H9 (cell line): ENCODE measurements around the gene EME1. TPM values are rescaled to one million over a fixed set of nuclear protein-coding genes. Genes with fewer than 3 reads are reported as not detected.
"Not testable (repeated sequence)": the region's sequence is repeated elsewhere in the genome, so short reads cannot be mapped to it uniquely, and the experiment has no call there.

Experiments
- DNase-seq: peaks from one replicate; pipeline ENCODE4 v3.0.0-alpha.2; 2017
- H2AFZ ChIP-seq: one replicate; pipeline ENCODE4 v1.6.1; 2013; ENCODE audit warnings: mild to moderate bottlenecking, low read length, control low read depth, moderate library complexity
- H2AK5ac ChIP-seq: 2 replicates; pipeline ENCODE4 v1.6.1; 2013; ENCODE audit warnings: low read length, control low read depth, mixed read lengths; ENCODE audit not compliant: insufficient read length
- H2BK120ac ChIP-seq: one replicate; pipeline ENCODE4 v1.6.1; 2013; ENCODE audit warnings: low read depth, mild to moderate bottlenecking, low read length, control low read depth, inconsistent platforms; ENCODE audit not compliant: poor library complexity, severe bottlenecking
- H2BK12ac ChIP-seq: 2 replicates; pipeline ENCODE4 v1.6.1; 2013; ENCODE audit warnings: low read length, control low read depth, mixed read lengths, low read depth; ENCODE audit not compliant: insufficient read length
- H2BK15ac ChIP-seq: 2 replicates; pipeline ENCODE4 v1.6.1; 2013; ENCODE audit warnings: low read depth, low read length, control low read depth
- H2BK20ac ChIP-seq: one replicate; pipeline ENCODE4 v1.6.1; 2013; ENCODE audit warnings: low read depth, mild to moderate bottlenecking, low read length, control low read depth, inconsistent platforms; ENCODE audit not compliant: poor library complexity, severe bottlenecking
- H2BK5ac ChIP-seq: 2 replicates; pipeline ENCODE4 v1.6.1; 2013; ENCODE audit warnings: low read length, control low read depth, mixed read lengths; ENCODE audit not compliant: insufficient read length
- H3K14ac ChIP-seq: 2 replicates; pipeline ENCODE4 v1.6.1; 2013; ENCODE audit warnings: low read length, control low read depth; ENCODE audit not compliant: insufficient read depth
- H3K18ac ChIP-seq: 2 replicates; pipeline ENCODE4 v1.6.1; 2013; ENCODE audit warnings: low read depth, mild to moderate bottlenecking, mixed read lengths, low read length, control low read depth; ENCODE audit not compliant: insufficient read length
- H3K23ac ChIP-seq: 2 replicates; pipeline ENCODE4 v1.6.1; 2013; ENCODE audit warnings: low read length, control low read depth, mixed read lengths, low read depth; ENCODE audit not compliant: insufficient read length
- H3K23me2 ChIP-seq: 2 replicates; pipeline ENCODE4 v1.6.1; 2013; ENCODE audit warnings: low read depth, mild to moderate bottlenecking, mixed read lengths, low read length, control low read depth; ENCODE audit not compliant: insufficient read length, poor library complexity, severe bottlenecking
- H3K27ac ChIP-seq: 2 replicates; pipeline ENCODE4 v1.5.1; 2013; ENCODE audit warnings: low read length, control low read depth, mixed read lengths, low read depth; ENCODE audit not compliant: insufficient read length
- H3K27me3 ChIP-seq: 2 replicates; pipeline ENCODE4 v1.6.1; 2013; ENCODE audit warnings: low read length, control low read depth, inconsistent platforms; ENCODE audit not compliant: insufficient read depth
- H3K4ac ChIP-seq: 2 replicates; pipeline ENCODE4 v1.6.1; 2013; ENCODE audit warnings: low read depth, mild to moderate bottlenecking, control low read depth, inconsistent platforms, low read length, moderate library complexity
- H3K4me1 ChIP-seq: 2 replicates; pipeline ENCODE4 v1.6.1; 2013; ENCODE audit warnings: low read length, control low read depth, inconsistent platforms; ENCODE audit not compliant: insufficient read depth
- H3K4me2 ChIP-seq: 2 replicates; pipeline ENCODE4 v1.6.1; 2013; ENCODE audit warnings: low read length, control low read depth, mixed read lengths; ENCODE audit not compliant: insufficient read length, insufficient read depth
- H3K56ac ChIP-seq: 2 replicates; pipeline ENCODE4 v1.6.1; 2013; ENCODE audit warnings: low read depth, mild to moderate bottlenecking, mixed read lengths, low read length, control low read depth; ENCODE audit not compliant: insufficient read length
- H3K79me1 ChIP-seq: 2 replicates; pipeline ENCODE4 v1.6.1; 2013; ENCODE audit warnings: low read depth, mild to moderate bottlenecking, moderate library complexity, low read length, control low read depth, inconsistent platforms; ENCODE audit not compliant: insufficient read depth, poor library complexity, severe bottlenecking
- H3K79me2 ChIP-seq: 2 replicates; pipeline ENCODE4 v1.6.1; 2013; ENCODE audit warnings: low read length, control low read depth, inconsistent platforms; ENCODE audit not compliant: insufficient read depth
- H3K9ac ChIP-seq: 2 replicates; pipeline ENCODE4 v1.6.1; 2013; ENCODE audit warnings: low read length, control low read depth, mixed read lengths; ENCODE audit not compliant: insufficient read length; ENCODE audit errors: extremely low read depth
- H3K9me3 ChIP-seq: one replicate; pipeline ENCODE4 v1.6.1; 2013; ENCODE audit warnings: low read depth, low read length, inconsistent platforms; ENCODE audit not compliant: control insufficient read depth
- H3T11ph ChIP-seq: one replicate; pipeline ENCODE4 v1.6.1; 2013; ENCODE audit warnings: mild to moderate bottlenecking, low read length, control low read depth, inconsistent platforms
- H4K20me1 ChIP-seq: one replicate; pipeline ENCODE4 v1.6.1; 2013; ENCODE audit not compliant: control insufficient read depth, insufficient read length, insufficient read depth
- H4K5ac ChIP-seq: 2 replicates; pipeline ENCODE4 v1.6.1; 2013; ENCODE audit warnings: low read depth, mild to moderate bottlenecking, mixed read lengths, low read length, control low read depth; ENCODE audit not compliant: insufficient read length
- H4K8ac ChIP-seq: replicated peaks from 2 replicates; pipeline ENCODE4 v1.6.1; 2013; ENCODE audit warnings: low read length, control low read depth, mixed read lengths, low read depth; ENCODE audit not compliant: insufficient read length
- H4K91ac ChIP-seq: 2 replicates; pipeline ENCODE4 v1.6.1; 2013; ENCODE audit warnings: low read depth, mild to moderate bottlenecking, moderate library complexity, mixed read lengths, low read length, control low read depth; ENCODE audit not compliant: insufficient read length
- H3K27ac Mint-ChIP-seq, 3 experiments: 2 replicates in 2 of 3; 3 replicates in 1 of 3; pipeline ENCODE4 v1.8.0; 2020 to 2021; ENCODE audit warnings: mixed read lengths in 3 of 3, mild to moderate bottlenecking in 1 of 3, moderate library complexity in 1 of 3
- H3K27me3 Mint-ChIP-seq: 2 replicates; pipeline ENCODE4 v1.8.0; 2021; ENCODE audit warnings: low read depth, mild to moderate bottlenecking, moderate library complexity, mixed read lengths
- H3K36me3 Mint-ChIP-seq, 3 experiments: 2 replicates in 2 of 3; 3 replicates in 1 of 3; pipeline ENCODE4 v1.8.0; 2020 to 2021; ENCODE audit warnings: low read depth in 3 of 3, mixed read lengths in 3 of 3; ENCODE audit not compliant: insufficient read depth in 1 of 3
- H3K4me1 Mint-ChIP-seq, 2 experiments: 2 replicates each; pipeline ENCODE4 v1.8.0; 2020; ENCODE audit warnings: mixed read lengths in 2 of 2
- H3K4me3 Mint-ChIP-seq, 2 experiments: 2 replicates in 1 of 2; 3 replicates in 1 of 2; pipeline ENCODE4 v1.8.0; 2020 to 2021; ENCODE audit warnings: mild to moderate bottlenecking in 2 of 2, mixed read lengths in 2 of 2, moderate library complexity in 1 of 2
- H3K9me3 Mint-ChIP-seq, 2 experiments: 2 replicates in 1 of 2; 3 replicates in 1 of 2; pipeline ENCODE4 v1.8.0; 2020; ENCODE audit warnings: mild to moderate bottlenecking in 2 of 2, mixed read lengths in 2 of 2, moderate library complexity in 1 of 2
- WGBS: extraction: QIAGEN DNeasy Blood & Tissue Kit; methylation state at CpG from one replicate; pipeline ENCODE4 v1.1.7; 2013; ENCODE audit warnings: missing lambda C conversion rate, low lambda C conversion rate, mixed read lengths; ENCODE audit not compliant: insufficient read length; ENCODE audit errors: extremely low coverage; 5-methylcytosine and 5-hydroxymethylcytosine counted together
- total RNA-seq: library from RNA; stranded (reverse); gene quantifications from 2 replicates; pipeline ENCODE4 v1.2.1, GENCODE V29; 2021
- TF ChIP-seq, protein P1 (sequence below): fragments of 200-600 bp; sonication (generic); conservative IDR thresholded peaks from 3 replicates; pipeline ENCODE4 v1.8.0; 2021; ENCODE audit warnings: antibody characterized with exemption, mild to moderate bottlenecking

EME1 gene
- total RNA-seq, 1 experiment from 2014 or later, result 15.1 TPM

DNA sequence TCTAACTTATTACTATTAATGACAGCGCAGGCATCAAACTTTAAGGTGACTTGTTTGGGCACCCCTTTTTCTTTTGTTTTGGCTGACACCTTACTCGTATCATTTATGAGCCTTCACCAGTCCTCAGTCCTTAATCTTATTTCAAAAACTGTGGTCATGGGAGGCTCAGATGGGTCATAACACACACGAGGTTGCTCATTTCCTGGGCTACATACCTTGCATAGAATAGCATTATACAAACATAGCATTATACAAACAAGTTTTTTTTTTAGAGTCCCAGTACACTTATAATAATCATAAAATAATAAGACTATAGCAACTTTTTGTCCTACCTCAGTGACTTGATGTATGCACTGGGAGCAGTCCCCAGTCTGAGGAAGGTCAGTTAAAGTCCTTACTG, 41.8 kb downstream of the EME1 start:
- no peak overlapping the region for H2BK120ac ChIP-seq
- no peak overlapping the region for H3K4ac ChIP-seq
- H3K27ac ChIP-seq, result no peak overlapping the region
- no peak for DNase-seq
- no peak overlapping the region for H3K9ac ChIP-seq
- Mint-ChIP-seq H3K4me3 (no peak overlapping the region), H3K27ac (no peak overlapping the region), H3K9me3 (peaks cover 10 to 11% of the 10 kb centered on the region in 2 experiments), H3K4me1 (peaks cover 2 to 4% of the 10 kb centered on the region in 2 experiments; a peak in 3 of 4 replicates), H3K36me3 (peaks cover 2 to 8% (median 4%) of the 10 kb centered on the region in 3 experiments; a peak in 6 of 7 replicates), H3K27me3 (peaks cover 21% of the 10 kb centered on the region)
- no peak overlapping the region for H3K14ac ChIP-seq
- no peak overlapping the region for H2AFZ ChIP-seq
- no peak overlapping the region for H4K8ac ChIP-seq
- no peaks in the 10 kb centered on the region for H3K23me2 ChIP-seq
- H2BK12ac ChIP-seq, result no peak overlapping the region
- H3K18ac ChIP-seq, result no peak overlapping the region
- H4K5ac ChIP-seq, result no peak overlapping the region
- no CpG with 5 or more reads among the region's 3 CpGs for WGBS
- H3K56ac ChIP-seq, result no peak overlapping the region
- H3K9me3 ChIP-seq, result no peaks in the 10 kb centered on the region
- H2BK20ac ChIP-seq, result no peak overlapping the region
- H3K27me3 ChIP-seq, result no peaks in the 10 kb centered on the region
- H3T11ph ChIP-seq, result no peak overlapping the region
- H3K23ac ChIP-seq, result no peak overlapping the region
- H2AK5ac ChIP-seq, result no peak overlapping the region
- no peak overlapping the region for H2BK5ac ChIP-seq
- no peaks in the 10 kb centered on the region for H3K79me1 ChIP-seq
- TF ChIP-seq, protein P1, sequence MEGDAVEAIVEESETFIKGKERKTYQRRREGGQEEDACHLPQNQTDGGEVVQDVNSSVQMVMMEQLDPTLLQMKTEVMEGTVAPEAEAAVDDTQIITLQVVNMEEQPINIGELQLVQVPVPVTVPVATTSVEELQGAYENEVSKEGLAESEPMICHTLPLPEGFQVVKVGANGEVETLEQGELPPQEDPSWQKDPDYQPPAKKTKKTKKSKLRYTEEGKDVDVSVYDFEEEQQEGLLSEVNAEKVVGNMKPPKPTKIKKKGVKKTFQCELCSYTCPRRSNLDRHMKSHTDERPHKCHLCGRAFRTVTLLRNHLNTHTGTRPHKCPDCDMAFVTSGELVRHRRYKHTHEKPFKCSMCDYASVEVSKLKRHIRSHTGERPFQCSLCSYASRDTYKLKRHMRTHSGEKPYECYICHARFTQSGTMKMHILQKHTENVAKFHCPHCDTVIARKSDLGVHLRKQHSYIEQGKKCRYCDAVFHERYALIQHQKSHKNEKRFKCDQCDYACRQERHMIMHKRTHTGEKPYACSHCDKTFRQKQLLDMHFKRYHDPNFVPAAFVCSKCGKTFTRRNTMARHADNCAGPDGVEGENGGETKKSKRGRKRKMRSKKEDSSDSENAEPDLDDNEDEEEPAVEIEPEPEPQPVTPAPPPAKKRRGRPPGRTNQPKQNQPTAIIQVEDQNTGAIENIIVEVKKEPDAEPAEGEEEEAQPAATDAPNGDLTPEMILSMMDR, result no peak
- no peaks in the 10 kb centered on the region for H4K20me1 ChIP-seq
- no peak overlapping the region for H2BK15ac ChIP-seq
- no peaks in the 10 kb centered on the region for H3K4me1 ChIP-seq
- H3K4me2 ChIP-seq, result no peak overlapping the region
- no peak overlapping the region for H4K91ac ChIP-seq
- no peaks in the 10 kb centered on the region for H3K79me2 ChIP-seq

DNA sequence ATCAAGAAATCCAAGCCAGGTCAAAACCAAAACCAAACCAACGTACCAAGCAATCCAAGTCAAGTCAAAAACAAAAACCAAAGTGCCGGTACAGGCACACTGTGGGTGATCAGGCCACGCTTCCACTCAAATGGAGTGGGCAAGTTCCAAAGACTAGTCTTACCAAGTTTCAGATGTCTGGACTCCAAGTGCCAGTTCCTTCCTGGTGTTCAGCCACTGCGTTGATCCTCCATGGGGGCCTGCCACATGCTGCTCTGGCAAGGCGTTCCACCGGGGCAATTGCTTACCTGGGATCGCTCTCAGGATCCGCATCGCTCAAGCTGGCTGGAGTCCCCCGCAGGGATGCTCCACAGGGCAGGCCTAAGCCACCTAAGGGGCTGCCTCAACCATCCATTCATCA, 46.5 kb downstream of the EME1 start:
- H3K4me3 Mint-ChIP-seq, H3K79me2 ChIP-seq, DNase-seq, H3K27ac ChIP-seq, H3T11ph ChIP-seq, H3K56ac ChIP-seq, H2BK5ac ChIP-seq, H3K79me1 ChIP-seq, H3K4me1 Mint-ChIP-seq, H2BK120ac ChIP-seq, H2AFZ ChIP-seq, H3K27me3 ChIP-seq, H3K14ac ChIP-seq, H2AK5ac ChIP-seq, H2BK12ac ChIP-seq, H2BK15ac ChIP-seq, H3K18ac ChIP-seq, H4K91ac ChIP-seq, H3K9ac ChIP-seq, H3K27ac Mint-ChIP-seq, H3K23me2 ChIP-seq, H3K23ac ChIP-seq, H4K20me1 ChIP-seq, H4K5ac ChIP-seq, H2BK20ac ChIP-seq, H3K4me2 ChIP-seq, H4K8ac ChIP-seq, H3K4ac ChIP-seq, H3K4me1 ChIP-seq, H3K9me3 ChIP-seq: not testable (repeated sequence)
- Mint-ChIP-seq H3K27me3 (peaks cover 17% of the 10 kb centered on the region), H3K36me3 (peaks cover 2 to 13% (median 4%) of the 10 kb centered on the region in 3 experiments; a peak in 6 of 7 replicates), H3K9me3 (peaks cover 16 to 18% of the 10 kb centered on the region in 2 experiments)
- WGBS, result no CpG with 5 or more reads among the region's 10 CpGs
